Measurements from ENCODE around the gene EXT2. TPM values are rescaled to one million over a fixed set of nuclear protein-coding genes. Genes with fewer than 3 reads are reported as not detected.

The EXT2 gene
- total RNA-seq, 1 experiment from 2014 or later = 42.8 TPM

- H3K36me3 ChIP-seq (ENCODE audit: control insufficient read depth in 1 of 2, insufficient read depth in 2 of 2, low read length in 2 of 2) = no peaks in the 10 kb centered on the region
Observed at GRCh38 chr11:44199298-44199697, 103.8 kb downstream of the EXT2 start.

More at GRCh38 chr11:44199298-44199697, 103.8 kb downstream of the EXT2 start:
- DNase-seq (ENCODE audit: low read depth, low spot score) = no peak
- Histone ChIP-seq H3K9ac (ENCODE audit: low read length) (no peak overlapping the region), H3K27me3 (ENCODE audit: insufficient read depth, low read length) (no peaks in the 10 kb centered on the region), H3K27ac (ENCODE audit: low read depth, low read length) (no peak overlapping the region), H3K4me1 (ENCODE audit: control insufficient read depth in 1 of 2, insufficient read depth in 2 of 2, low read length in 2 of 2) (no peaks in the 10 kb centered on the region), H3K4me3 (replicated peaks in 1 of 2; ENCODE audit: low read depth in 1 of 2, low read length in 2 of 2) (no peak overlapping the region), H3K4me2 (ENCODE audit: low read length) (no peak overlapping the region), H3K9me2 (ENCODE audit: insufficient read depth) (no peaks in the 10 kb centered on the region), H3K9me3 (ENCODE audit: control insufficient read depth in 1 of 2, insufficient read depth in 1 of 2, low read depth in 1 of 2, low read length in 2 of 2) (no peaks in the 10 kb centered on the region), H2AFZ (ENCODE audit: low read depth, low read length, poor library complexity, severe bottlenecking) (no peak overlapping the region), H4K20me1 (ENCODE audit: insufficient read depth) (no peaks in the 10 kb centered on the region), H3K79me2 (ENCODE audit: insufficient read depth, low read length) (no peaks in the 10 kb centered on the region)
- ChIA-PET CTCF (no interaction called here), POLR2A (no interaction called here), RAD21 (ENCODE audit: low non-redundant PET in 1 of 2, low total read pairs in 2 of 2, uncharacterized antibody in 2 of 2, unreplicated experiment in 2 of 2) (no interaction called here)
- intact Hi-C loops (cut with micrococcal nuclease) = no loop called here
- ATAC-seq = no peak
- TF ChIP-seq, protein P1, sequence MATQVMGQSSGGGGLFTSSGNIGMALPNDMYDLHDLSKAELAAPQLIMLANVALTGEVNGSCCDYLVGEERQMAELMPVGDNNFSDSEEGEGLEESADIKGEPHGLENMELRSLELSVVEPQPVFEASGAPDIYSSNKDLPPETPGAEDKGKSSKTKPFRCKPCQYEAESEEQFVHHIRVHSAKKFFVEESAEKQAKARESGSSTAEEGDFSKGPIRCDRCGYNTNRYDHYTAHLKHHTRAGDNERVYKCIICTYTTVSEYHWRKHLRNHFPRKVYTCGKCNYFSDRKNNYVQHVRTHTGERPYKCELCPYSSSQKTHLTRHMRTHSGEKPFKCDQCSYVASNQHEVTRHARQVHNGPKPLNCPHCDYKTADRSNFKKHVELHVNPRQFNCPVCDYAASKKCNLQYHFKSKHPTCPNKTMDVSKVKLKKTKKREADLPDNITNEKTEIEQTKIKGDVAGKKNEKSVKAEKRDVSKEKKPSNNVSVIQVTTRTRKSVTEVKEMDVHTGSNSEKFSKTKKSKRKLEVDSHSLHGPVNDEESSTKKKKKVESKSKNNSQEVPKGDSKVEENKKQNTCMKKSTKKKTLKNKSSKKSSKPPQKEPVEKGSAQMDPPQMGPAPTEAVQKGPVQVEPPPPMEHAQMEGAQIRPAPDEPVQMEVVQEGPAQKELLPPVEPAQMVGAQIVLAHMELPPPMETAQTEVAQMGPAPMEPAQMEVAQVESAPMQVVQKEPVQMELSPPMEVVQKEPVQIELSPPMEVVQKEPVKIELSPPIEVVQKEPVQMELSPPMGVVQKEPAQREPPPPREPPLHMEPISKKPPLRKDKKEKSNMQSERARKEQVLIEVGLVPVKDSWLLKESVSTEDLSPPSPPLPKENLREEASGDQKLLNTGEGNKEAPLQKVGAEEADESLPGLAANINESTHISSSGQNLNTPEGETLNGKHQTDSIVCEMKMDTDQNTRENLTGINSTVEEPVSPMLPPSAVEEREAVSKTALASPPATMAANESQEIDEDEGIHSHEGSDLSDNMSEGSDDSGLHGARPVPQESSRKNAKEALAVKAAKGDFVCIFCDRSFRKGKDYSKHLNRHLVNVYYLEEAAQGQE (IDR thresholded peaks at IDR 0.05; ENCODE audit: low read depth) = no peak
- no peak for TF ChIP-seq CBX3 (IDR thresholded peaks at IDR 0.05; ENCODE audit: low read depth)
- TF ChIP-seq ZBTB33 (IDR thresholded peaks at IDR 0.05; ENCODE audit: extremely low read depth, insufficient replicate concordance, low read length) = no peak
- TF ChIP-seq EZH2phosphoT487 (IDR thresholded peaks at IDR 0.05; ENCODE audit: borderline replicate concordance) = no peak
- no peak for TF ChIP-seq EGR1 (IDR thresholded peaks at IDR 0.05; ENCODE audit: low read depth)
- no peak for TF ChIP-seq SIN3A (IDR thresholded peaks at IDR 0.05; ENCODE audit: low read depth)
- no peak for TF ChIP-seq POLR2A (IDR thresholded peaks at IDR 0.05; ENCODE audit: borderline replicate concordance, extremely low read depth, insufficient read depth, insufficient read length)
- no peak for TF ChIP-seq POLR2AphosphoS5 (IDR thresholded peaks at IDR 0.05; ENCODE audit: low read depth, low read length)
- BruUV-seq (replicated peaks) = TSS peak; percentile 39
